HepG2 (cell line): ENCODE measurements around the gene FAM149A. TPM values are rescaled to one million over a fixed set of nuclear protein-coding genes. Genes with fewer than 3 reads are reported as not detected.

Experiments used
- BRD4 ChIP-seq: sonication (generic); formaldehyde crosslinking; IDR thresholded peaks from 2 replicates; pipeline ENCODE4 v1.4.0; 2020; ENCODE audit warnings: missing genetic modification reagents
- KAT7 ChIP-seq: IDR thresholded peaks from 2 replicates; pipeline ENCODE4 v1.6.1; 2018; ENCODE audit warnings: borderline replicate concordance, missing compliant biosample characterization
- MXI1 ChIP-seq: IDR thresholded peaks from 3 replicates; pipeline ENCODE4 v1.6.1; 2012; ENCODE audit warnings: low read depth, low read length, inconsistent platforms, borderline replicate concordance
- TOPORS ChIP-seq: sonication (generic); formaldehyde crosslinking; IDR thresholded peaks from 2 replicates; pipeline ENCODE4 v1.8.0; 2023; ENCODE audit warnings: mild to moderate bottlenecking, missing genetic modification reagents
- WIZ ChIP-seq: sonication (generic); formaldehyde crosslinking; IDR thresholded peaks from 2 replicates; pipeline ENCODE4 v1.5.1; 2020; ENCODE audit warnings: mild to moderate bottlenecking, missing genetic modification reagents
- ZNF589 ChIP-seq: sonication (generic); formaldehyde crosslinking; conservative IDR thresholded peaks from 2 replicates; pipeline ENCODE4 v1.8.0; 2022; ENCODE audit warnings: mild to moderate bottlenecking, moderate library complexity, missing genetic modification reagents
- ZNF629 ChIP-seq: sonication (generic); formaldehyde crosslinking; conservative IDR thresholded peaks from 2 replicates; pipeline ENCODE4 v1.5.0; 2020; ENCODE audit warnings: missing genetic modification reagents
- ZSCAN21 ChIP-seq: sonication (generic); formaldehyde crosslinking; IDR thresholded peaks from 2 replicates; pipeline ENCODE4 v1.8.0; 2022; ENCODE audit warnings: mild to moderate bottlenecking, missing genetic modification reagents, moderate library complexity, borderline replicate concordance
- polyA plus RNA-seq, 8 experiments: library from polyadenylated mRNA; depleted of rRNA in 3 of 8; stranded (reverse) in 7 of 8; unstranded in 1 of 8; fragments of >200 nt; fragmentation: Illumina TruSeq in 4 of 8; extraction: Trizol in 4 of 8; gene quantifications; 2 replicates each; pipeline versions ENCODE4 v1.2.1 to v1.2.3, GENCODE V29; 2011 to 2016; ENCODE audit warnings: low read depth in 4 of 8, missing spikeins in 1 of 8, mixed read lengths in 1 of 8; ENCODE audit not compliant: insufficient read depth in 1 of 8
- total RNA-seq, 5 experiments: library from RNA; depleted of rRNA; stranded (reverse); fragments of >200 nt; fragmentation: Illumina TruSeq; extraction: Trizol; gene quantifications; 2 replicates each; pipeline ENCODE4 v1.2.3, GENCODE V29; 2016; ENCODE audit warnings: low read depth in 1 of 5
- TF ChIP-seq, protein P1 (sequence below): sonication (generic); formaldehyde crosslinking; IDR thresholded peaks from 2 replicates; pipeline ENCODE4 v1.4.0; 2020; ENCODE audit warnings: missing genetic modification reagents
- TF ChIP-seq, protein P2 (sequence below): sonication (generic); formaldehyde crosslinking; IDR thresholded peaks from 2 replicates; pipeline ENCODE4 v1.4.0; 2020; ENCODE audit warnings: mild to moderate bottlenecking, missing genetic modification reagents
- TF ChIP-seq, protein P3 (sequence below), 2 experiments: sonication (generic) in 1 of 2; formaldehyde crosslinking in 1 of 2; IDR thresholded peaks; 2 replicates each; pipeline versions ENCODE4 v1.4.0 to v1.6.1; 2016 to 2020; ENCODE audit warnings: borderline replicate concordance in 1 of 2, low read depth in 1 of 2, mild to moderate bottlenecking in 1 of 2, missing genetic modification reagents in 1 of 2

FAM149A gene
- total and polyA plus RNA-seq, 2 of the 13 experiments (the other 11 are each of a cell fraction or from before 2014, with no cell fraction given): not detected

DNA sequence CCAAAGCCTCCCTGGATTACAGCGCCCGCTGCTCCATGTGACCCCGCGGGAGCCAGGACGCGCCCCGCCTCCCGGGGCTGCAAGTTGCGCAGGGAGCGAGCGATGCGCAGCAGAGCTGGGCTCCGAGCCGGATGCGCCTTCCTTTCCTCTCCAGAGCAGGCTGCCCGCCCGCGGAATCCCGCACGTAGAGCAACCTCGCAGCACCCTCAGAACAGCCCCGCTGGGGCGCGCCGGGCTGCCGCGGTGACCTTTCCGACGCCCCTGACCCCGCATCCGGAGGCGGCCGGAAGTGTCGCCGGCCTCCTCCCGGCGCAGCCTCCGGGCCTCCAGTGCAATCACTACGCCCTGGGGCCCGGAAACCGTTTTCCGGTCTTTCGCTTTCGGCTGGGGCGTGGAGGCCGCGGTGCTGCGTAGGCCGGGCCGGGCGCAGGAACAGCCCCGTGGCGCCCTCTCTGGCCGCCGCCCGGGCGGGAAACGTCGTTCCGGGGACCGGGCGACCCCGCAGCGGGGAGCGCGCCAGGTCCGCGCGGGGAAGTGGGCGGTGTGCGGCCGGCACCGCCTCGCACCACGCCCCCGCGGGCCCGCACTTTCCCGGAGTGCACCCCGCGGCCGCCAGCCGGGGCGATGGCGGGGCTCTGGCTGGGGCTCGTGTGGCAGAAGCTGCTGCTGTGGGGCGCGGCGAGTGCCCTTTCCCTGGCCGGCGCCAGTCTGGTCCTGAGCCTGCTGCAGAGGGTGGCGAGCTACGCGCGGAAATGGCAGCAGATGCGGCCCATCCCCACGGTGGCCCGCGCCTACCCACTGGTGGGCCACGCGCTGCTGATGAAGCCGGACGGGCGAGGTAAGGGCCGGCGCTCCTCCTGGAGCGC is 86.9 kb downstream of the FAM149A start, which contains the start of gene CYP4V2 (continued):
- TF ChIP-seq, protein P1, sequence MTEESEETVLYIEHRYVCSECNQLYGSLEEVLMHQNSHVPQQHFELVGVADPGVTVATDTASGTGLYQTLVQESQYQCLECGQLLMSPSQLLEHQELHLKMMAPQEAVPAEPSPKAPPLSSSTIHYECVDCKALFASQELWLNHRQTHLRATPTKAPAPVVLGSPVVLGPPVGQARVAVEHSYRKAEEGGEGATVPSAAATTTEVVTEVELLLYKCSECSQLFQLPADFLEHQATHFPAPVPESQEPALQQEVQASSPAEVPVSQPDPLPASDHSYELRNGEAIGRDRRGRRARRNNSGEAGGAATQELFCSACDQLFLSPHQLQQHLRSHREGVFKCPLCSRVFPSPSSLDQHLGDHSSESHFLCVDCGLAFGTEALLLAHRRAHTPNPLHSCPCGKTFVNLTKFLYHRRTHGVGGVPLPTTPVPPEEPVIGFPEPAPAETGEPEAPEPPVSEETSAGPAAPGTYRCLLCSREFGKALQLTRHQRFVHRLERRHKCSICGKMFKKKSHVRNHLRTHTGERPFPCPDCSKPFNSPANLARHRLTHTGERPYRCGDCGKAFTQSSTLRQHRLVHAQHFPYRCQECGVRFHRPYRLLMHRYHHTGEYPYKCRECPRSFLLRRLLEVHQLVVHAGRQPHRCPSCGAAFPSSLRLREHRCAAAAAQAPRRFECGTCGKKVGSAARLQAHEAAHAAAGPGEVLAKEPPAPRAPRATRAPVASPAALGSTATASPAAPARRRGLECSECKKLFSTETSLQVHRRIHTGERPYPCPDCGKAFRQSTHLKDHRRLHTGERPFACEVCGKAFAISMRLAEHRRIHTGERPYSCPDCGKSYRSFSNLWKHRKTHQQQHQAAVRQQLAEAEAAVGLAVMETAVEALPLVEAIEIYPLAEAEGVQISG: peak; percentile 91
- TF ChIP-seq BRD4 (CRISPR knock-in tag) (peak; percentile 87), ZSCAN21 (CRISPR knock-in tag) (peak; percentile 59; the same call in 1 of the 2 replicates), ZNF589 (CRISPR knock-in tag) (peak; percentile 67), TOPORS (CRISPR knock-in tag) (0 out of 2 replicates have a peak, but pooled peaks have one; percentile 20), ZNF629 (CRISPR knock-in tag) (peak; percentile 9), KAT7 (CRISPR knock-in tag) (peak; percentile 42; the same call in 1 of the 2 replicates), MXI1 (0 out of 3 replicates have a peak, but pooled peaks have one; percentile 27), WIZ (CRISPR knock-in tag) (peak; percentile 34)
- TF ChIP-seq, protein P2, sequence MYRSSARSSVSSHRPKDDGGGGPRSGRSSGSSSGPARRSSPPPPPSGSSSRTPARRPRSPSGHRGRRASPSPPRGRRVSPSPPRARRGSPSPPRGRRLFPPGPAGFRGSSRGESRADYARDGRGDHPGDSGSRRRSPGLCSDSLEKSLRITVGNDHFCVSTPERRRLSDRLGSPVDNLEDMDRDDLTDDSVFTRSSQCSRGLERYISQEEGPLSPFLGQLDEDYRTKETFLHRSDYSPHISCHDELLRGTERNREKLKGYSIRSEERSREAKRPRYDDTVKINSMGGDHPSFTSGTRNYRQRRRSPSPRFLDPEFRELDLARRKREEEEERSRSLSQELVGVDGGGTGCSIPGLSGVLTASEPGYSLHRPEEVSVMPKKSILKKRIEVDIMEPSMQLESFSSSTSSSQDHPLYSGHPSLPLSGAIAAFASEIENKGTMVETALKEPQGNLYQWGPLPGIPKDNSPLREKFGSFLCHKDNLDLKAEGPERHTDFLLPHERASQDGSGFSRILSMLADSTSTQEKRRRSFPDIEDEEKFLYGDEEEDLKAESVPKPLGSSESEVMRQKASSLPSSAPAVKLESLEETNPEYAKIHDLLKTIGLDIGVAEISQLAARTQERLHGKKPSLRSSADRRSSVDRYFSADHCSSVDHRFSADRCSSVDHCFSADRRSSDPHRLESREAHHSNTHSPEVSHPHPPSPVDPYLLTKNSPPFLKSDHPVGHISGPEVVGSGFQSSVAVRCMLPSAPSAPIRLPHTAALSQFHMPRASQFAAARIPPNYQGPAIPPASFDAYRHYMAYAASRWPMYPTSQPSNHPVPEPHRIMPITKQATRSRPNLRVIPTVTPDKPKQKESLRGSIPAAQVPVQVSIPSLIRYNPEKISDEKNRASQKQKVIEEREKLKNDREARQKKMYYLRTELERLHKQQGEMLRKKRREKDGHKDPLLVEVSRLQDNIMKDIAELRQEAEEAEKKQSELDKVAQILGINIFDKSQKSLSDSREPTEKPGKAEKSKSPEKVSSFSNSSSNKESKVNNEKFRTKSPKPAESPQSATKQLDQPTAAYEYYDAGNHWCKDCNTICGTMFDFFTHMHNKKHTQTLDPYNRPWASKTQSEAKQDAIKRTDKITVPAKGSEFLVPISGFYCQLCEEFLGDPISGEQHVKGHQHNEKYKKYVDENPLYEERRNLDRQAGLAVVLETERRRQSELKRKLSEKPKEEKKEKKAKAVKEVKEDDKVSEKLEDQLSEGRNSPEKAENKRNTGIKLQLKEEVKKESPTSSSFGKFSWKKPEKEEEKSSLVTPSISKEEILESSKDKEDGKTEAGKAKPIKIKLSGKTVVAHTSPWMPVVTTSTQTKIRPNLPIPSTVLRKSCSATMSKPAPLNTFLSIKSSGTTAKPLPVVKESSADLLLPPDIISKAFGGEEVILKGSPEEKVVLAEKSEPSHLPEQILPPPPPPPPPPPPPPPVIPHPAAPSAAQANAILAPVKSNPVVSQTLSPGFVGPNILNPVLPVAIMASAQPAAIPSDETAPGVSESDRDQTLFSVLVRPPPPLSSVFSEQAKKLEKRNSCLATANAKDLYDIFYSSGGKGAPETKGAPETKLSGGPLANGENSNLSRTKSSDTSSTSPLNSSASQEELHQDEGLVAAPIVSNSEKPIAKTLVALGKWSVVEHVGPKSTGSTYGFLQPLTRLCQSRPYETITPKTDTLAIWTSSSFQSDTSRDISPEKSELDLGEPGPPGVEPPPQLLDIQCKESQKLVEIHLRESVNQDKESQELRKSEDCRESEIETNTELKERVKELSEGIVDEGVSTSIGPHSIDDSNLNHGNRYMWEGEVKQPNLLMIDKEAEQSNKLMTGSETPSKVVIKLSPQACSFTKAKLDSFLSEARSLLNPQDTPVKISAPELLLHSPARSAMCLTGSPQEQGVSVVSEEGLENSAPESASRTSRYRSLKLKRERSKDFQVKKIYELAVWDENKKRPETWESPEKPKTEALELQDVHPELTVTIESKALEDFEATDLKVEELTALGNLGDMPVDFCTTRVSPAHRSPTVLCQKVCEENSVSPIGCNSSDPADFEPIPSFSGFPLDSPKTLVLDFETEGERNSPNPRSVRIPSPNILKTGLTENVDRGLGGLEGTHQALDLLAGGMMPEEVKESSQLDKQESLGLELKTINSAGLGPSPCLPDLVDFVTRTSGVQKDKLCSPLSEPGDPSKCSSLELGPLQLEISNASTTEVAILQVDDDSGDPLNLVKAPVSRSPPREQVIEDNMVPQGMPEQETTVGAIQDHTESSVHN: no peak
- TF ChIP-seq, protein P3, sequence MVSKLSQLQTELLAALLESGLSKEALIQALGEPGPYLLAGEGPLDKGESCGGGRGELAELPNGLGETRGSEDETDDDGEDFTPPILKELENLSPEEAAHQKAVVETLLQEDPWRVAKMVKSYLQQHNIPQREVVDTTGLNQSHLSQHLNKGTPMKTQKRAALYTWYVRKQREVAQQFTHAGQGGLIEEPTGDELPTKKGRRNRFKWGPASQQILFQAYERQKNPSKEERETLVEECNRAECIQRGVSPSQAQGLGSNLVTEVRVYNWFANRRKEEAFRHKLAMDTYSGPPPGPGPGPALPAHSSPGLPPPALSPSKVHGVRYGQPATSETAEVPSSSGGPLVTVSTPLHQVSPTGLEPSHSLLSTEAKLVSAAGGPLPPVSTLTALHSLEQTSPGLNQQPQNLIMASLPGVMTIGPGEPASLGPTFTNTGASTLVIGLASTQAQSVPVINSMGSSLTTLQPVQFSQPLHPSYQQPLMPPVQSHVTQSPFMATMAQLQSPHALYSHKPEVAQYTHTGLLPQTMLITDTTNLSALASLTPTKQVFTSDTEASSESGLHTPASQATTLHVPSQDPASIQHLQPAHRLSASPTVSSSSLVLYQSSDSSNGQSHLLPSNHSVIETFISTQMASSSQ (IDR thresholded peaks at IDR 0.05; ENCODE audit: low read depth): no peak
- TF ChIP-seq, protein P3 (CRISPR knock-in tag; IDR thresholded peaks at IDR 0.05; ENCODE audit: borderline replicate concordance): peak; percentile 31; the same call in 1 of the 2 replicates
